NCI-H524 treated with DMSO at 0.1 percent for 48 hours (cell line): Measurements from ENCODE around the gene PTPRN2.
"Not testable (repeated sequence)": the region's sequence is repeated elsewhere in the genome, so short reads cannot be mapped to it uniquely, and the experiment has no call there.

ENCODE experiments used
- DNase-seq: peaks from one replicate; lab custom pipeline; 2025; lab: John Stamatoyannopoulos, UW

Gene PTPRN2

GRCh38 chr7:157947504-157947903 is 640.1 kb downstream of the PTPRN2 start:
- DNase-seq: no peak

- DNase-seq: no peak
These were observed 641.1 kb downstream of the PTPRN2 start for GRCh38 chr7:157946398-157947060.

- DNase-seq: no peak
These were observed 642.2 kb downstream of the PTPRN2 start for GRCh38 chr7:157945401-157945800.

- DNase-seq: no peak
These were observed 642.8 kb downstream of the PTPRN2 start for GRCh38 chr7:157944734-157945291.

- no peak for DNase-seq
These were observed 643.6 kb downstream of the PTPRN2 start for GRCh38 chr7:157944051-157944450.

GRCh38 chr7:157943561-157943960 is 644.1 kb downstream of the PTPRN2 start:
- no peak for DNase-seq

- DNase-seq: no peak
These were observed 646.4 kb downstream of the PTPRN2 start for GRCh38 chr7:157941210-157941609.

- DNase-seq: no peak
These were observed 647.1 kb downstream of the PTPRN2 start for GRCh38 chr7:157940497-157940896.

GRCh38 chr7:157938211-157938610 is 649.4 kb downstream of the PTPRN2 start:
- no peak for DNase-seq

- no peak for DNase-seq
These were observed 650.2 kb downstream of the PTPRN2 start for GRCh38 chr7:157937406-157937805.

GRCh38 chr7:157936976-157937375 is 650.6 kb downstream of the PTPRN2 start:
- no peak for DNase-seq

GRCh38 chr7:157935721-157936120 is 651.9 kb downstream of the PTPRN2 start:
- not testable (repeated sequence) for DNase-seq

- not testable (repeated sequence) for DNase-seq
These were observed 654.1 kb downstream of the PTPRN2 start for GRCh38 chr7:157933219-157934155.

GRCh38 chr7:157932498-157933218 is 655.0 kb downstream of the PTPRN2 start:
- no peak for DNase-seq

GRCh38 chr7:157930926-157931466 is 656.6 kb downstream of the PTPRN2 start:
- no peak for DNase-seq

GRCh38 chr7:157930441-157930840 is 657.2 kb downstream of the PTPRN2 start:
- no peak for DNase-seq

- DNase-seq: no peak
These were observed 658.0 kb downstream of the PTPRN2 start for GRCh38 chr7:157929671-157930070.

GRCh38 chr7:157928808-157929425 is 658.7 kb downstream of the PTPRN2 start:
- DNase-seq: no peak

- DNase-seq: no peak
These were observed 659.3 kb downstream of the PTPRN2 start for GRCh38 chr7:157928171-157928794.

GRCh38 chr7:157927313-157927925 is 660.2 kb downstream of the PTPRN2 start:
- DNase-seq: no peak
